ENCODE results near the gene GLRX5.

- no peak for TF ChIP-seq CTCF (IDR thresholded peaks at IDR 0.05)
- TF ChIP-seq POLR2A (IDR thresholded peaks at IDR 0.05) = no peak
Observed at GRCh38 chr14:95503365-95504134, 31.3 kb upstream of the GLRX5 start.
